Erythroblast (primary cell): ENCODE measurements around the gene SLC39A11.
"Not testable (repeated sequence)": the region's sequence is repeated elsewhere in the genome, so short reads cannot be mapped to it uniquely, and the experiment has no call there.

Source experiments
- DNase-seq, 2 experiments: peaks; one replicate each; lab custom pipeline; 2025; lab: John Stamatoyannopoulos, UW
- GATA1 ChIP-seq: IDR thresholded peaks from 2 replicates; pipeline ENCODE4 v1.6.1; 2011; ENCODE audit warnings: low read depth, mild to moderate bottlenecking, control low read depth, low read length, moderate library complexity
- POLR2A ChIP-seq: IDR thresholded peaks from 2 replicates; pipeline ENCODE4 v1.6.1; 2011; ENCODE audit warnings: mild to moderate bottlenecking, low read length

Gene SLC39A11

DNA sequence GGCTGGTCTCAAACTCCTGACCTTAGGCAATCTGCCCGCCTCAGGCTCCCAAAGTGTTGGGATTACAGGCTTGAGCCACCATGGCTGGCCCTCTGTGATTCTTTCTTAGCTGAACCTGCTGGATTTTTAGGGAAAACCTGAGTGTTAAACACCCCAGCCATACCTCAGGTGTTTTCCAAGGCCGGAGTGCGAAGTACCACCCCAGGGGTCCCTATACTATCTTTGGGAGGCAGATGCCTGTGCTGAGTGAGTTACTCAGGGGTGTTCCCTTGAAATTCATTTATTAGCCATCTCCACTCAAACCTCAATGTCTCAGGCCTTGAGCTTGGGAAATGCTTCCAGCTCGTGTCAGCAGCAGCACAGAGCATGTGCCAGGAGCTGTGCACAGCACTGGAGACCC is 432.7 kb downstream of the SLC39A11 start:
- TF ChIP-seq POLR2A (no peak), GATA1 (no peak)
- DNase-seq, result no peak

DNA sequence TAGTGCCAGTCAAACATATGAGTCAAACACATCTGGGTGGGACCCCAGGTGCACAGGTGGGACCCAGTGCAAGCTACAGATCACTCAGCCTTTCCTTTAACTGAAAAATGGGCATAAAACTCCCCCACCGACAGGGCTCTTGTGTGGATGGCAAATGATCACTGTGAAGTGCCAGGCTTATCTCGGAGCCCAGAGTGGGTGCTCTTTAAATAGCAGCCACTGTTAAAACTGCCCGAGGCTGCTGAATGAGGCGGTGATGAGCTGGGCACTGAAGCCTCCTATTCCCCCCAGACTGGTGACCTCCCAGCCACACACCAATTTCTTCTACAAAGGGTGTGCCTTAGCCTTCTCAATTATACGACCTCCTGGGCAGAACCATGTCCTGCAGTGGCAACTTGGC is 433.8 kb downstream of the SLC39A11 start:
- TF ChIP-seq POLR2A, result no peak
- DNase-seq, result no peak

DNA sequence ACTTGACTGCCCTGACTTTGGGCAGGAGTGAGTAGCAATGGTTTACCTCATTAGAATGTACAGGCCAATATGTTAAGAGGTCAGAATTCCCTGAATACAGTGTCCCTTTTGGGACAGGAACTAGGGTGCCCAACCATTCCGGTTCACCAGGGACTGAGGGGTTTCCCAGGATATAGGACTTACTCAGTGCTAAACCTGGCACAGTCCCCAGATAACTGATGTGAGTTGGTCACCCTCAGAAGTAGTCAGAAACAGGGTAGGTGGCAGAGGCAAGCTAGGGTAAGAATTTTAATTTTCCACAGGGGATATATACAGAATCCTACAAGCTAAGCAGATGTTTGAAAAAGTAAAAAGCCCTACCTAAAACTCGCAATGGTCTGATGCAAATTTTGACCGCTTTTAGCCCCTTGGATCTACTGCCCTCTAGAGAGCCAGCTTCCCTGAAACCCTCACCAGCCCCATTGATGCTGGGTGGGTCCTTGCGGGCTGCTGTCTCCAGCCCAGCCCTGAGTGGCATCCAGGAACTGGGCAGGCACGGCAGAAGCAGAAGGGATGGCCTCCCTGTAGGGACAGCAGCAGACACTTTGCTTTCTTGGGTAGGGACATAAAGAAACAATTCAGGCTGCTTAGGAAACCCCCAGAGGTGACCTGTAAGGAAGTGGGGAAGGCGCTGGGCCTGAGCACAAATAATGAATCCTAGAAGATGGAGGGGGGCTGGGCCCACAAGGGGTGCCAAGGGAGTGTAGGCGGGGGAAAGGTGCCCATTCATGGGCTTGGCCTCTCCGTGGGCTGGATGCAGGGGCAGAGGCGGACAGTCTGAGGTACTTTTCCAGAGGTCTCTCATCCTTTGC is 434.8 kb downstream of the SLC39A11 start:
- TF ChIP-seq POLR2A (no peak), GATA1 (no peak)
- no peak for DNase-seq

DNA sequence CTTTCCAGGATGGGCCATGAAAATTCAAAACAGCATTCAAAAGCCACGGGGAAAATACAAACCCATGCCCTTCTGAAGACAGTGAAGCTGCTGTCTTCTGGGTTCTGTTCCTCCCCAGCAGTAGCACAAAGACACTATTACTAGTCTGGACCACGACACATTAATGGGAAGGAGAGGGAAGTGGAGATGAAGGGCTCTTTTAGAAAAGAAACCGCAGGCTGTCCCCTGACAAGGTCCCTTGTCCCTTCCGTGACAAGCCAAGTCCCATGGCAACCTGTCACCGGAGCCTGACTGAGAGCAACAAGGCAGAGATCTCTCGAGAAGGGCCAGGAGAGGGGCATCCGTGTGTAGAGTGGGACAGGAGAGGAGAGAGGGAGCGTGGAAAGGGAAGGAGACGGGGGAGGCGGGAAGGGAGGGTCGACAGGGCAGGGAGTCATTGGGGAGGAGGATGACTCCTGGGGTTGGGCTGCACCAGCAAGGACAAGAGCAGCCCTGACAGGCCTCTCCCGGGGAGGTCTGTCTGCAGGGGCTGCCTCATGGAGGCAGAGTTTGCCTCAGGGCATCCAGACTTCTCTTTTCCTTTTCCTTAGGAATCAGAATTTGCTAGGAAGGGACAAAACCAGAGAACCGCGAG is 436.2 kb downstream of the SLC39A11 start:
- TF ChIP-seq POLR2A, result no peak
- no peak for TF ChIP-seq GATA1
- DNase-seq, result no peak

DNA sequence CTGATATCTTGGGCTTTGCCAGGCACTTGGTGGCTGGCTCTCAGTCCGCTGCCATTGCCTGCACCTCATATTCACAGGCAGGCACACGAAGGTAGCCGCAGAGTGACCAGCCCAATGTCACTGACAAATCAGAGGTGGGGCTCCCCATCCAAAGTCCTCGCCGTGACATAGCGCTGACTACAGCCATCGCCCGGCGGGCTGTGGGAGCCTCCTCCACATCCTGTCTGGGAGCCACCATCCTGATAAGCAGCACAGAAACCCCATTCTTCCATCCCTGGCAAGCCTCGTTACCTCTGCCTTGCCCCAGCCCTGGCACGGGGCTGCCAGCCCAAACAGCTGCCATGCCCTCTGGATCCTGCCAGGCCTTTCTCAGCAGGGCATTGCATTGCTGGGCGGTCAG is 437.8 kb downstream of the SLC39A11 start:
- DNase-seq, result no peak
- TF ChIP-seq POLR2A, result no peak
- no peak for TF ChIP-seq GATA1

DNA sequence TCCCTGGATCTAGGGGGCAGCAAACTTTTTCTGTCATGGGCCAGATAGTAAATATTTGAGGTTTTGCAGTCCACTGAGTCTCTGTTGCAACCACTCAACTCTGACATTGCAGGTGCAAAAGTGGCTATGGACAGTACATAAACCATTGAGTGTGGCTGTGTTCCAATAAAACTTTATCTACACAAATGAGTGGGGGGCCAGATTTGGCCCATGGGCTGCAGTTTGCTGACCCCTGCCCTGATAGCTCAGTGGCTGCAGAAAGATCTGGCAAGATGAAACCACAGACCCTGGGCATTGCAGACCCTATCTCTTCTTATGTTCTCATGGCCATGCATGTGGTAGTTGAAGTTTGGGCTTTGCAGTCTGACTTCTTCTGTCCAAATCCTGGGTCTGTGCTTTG is 440.5 kb downstream of the SLC39A11 start:
- no peak for TF ChIP-seq GATA1
- no peak for TF ChIP-seq POLR2A
- no peak for DNase-seq

DNA sequence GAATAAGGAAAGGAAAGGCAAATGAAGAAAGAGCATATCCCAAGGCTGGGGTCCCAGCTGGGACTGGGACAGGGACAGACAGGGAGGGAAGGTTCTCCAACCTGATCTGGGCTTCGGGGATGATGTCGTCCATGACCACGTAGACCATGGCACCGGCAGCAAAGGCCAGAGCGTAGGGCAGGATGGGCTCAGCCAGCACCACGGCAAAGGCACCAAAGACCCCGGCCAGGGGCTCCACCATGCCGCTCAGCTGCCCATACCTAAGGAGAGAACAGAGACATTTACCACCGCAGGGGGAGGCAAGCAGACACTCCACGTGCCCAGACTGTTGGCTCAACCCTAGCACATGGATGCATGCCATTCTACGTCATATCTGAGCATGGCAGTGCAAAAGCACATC is 443.8 kb downstream of the SLC39A11 start:
- no peak for DNase-seq
- TF ChIP-seq GATA1, result no peak
- TF ChIP-seq POLR2A, result no peak

DNA sequence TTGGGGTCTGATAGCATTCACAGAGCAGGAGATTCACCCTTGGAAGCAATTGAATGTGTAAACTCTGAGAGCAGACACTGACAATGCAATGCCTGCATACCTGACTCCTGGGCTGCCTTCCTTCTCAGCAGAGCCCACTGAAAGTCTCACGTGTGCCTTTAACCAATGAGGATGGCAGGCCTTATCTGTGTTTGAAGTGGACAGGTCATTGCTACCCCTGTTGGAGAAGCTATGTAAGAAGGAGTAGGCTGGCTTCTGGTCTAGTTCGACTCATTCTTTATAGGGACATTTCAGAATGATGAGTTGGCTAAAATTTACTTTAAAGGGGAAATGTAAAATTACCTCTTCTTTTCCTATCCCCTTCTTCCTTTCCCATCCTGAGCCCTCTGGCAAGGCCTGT is 446.3 kb downstream of the SLC39A11 start:
- no peak for TF ChIP-seq POLR2A
- TF ChIP-seq GATA1, result no peak
- DNase-seq, result no peak

DNA sequence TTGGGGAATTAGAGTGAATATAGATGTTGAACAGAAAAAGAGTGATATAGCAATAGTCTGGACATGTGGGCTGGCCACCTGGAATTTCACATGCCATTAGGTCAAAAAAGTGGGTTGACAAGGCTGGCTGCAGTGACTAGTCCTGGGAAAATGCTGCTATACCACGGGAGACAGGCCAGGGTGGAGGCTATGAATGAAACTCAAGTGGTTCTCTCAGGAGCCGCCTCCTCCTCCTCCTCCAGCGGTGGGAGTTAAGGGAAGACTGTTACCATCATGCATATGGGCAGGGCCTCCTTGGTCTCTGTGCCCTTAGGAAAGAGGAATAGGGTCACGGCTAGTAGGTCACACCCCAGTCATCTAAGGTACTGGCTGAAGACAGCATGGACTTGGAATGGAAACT is 448.0 kb downstream of the SLC39A11 start:
- TF ChIP-seq POLR2A, result no peak
- TF ChIP-seq GATA1, result no peak
- DNase-seq, result no peak

DNA sequence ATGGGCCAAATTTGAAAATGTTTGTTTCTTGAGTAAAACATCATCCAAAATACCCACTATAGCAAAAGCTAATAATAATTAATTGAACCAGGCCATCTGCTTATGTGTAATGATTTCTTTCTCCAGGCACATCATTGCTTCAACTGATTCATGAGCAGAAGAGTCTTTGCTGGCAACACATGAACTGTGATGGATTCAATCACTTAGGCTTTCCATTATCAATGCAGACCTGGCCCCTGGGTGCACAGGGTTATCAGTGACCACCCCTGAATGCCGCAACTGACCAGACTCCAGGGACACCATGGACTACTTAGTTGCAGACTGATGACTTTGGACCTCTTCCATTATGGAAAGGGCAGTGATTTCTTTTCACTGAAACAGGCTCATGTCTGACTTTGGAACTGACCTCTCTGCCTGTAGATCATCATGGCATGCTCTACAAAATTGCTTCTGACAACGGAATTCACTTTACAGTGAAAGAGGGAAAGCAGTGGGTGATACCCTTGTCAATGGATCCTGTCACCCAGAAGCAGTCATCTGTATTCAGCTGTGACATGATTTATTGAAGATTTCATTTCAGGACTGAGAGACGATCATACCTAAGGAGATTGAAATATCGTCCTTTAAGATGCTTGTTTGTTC is 448.8 kb downstream of the SLC39A11 start:
- no peak for DNase-seq
- no peak for TF ChIP-seq POLR2A
- no peak for TF ChIP-seq GATA1

DNA sequence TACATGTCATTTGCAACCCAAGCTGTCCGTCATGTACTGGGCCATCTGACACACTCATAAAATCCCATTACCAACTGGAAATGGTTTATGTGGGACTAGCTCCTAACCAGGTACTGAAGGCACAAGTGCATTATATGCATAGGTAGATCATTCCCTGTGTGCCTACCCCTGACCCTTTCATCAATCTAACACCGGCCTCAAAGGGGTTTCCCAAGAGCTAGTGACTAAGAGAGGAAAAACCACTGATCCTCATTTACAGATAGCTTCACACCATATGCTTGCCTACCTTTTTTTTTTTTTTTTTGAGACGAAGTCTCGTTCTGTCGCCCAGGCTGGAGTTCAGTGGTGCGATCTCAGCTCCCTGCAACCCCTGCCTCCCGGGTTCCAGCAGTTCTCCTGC is 449.8 kb downstream of the SLC39A11 start:
- no peak for DNase-seq

DNA sequence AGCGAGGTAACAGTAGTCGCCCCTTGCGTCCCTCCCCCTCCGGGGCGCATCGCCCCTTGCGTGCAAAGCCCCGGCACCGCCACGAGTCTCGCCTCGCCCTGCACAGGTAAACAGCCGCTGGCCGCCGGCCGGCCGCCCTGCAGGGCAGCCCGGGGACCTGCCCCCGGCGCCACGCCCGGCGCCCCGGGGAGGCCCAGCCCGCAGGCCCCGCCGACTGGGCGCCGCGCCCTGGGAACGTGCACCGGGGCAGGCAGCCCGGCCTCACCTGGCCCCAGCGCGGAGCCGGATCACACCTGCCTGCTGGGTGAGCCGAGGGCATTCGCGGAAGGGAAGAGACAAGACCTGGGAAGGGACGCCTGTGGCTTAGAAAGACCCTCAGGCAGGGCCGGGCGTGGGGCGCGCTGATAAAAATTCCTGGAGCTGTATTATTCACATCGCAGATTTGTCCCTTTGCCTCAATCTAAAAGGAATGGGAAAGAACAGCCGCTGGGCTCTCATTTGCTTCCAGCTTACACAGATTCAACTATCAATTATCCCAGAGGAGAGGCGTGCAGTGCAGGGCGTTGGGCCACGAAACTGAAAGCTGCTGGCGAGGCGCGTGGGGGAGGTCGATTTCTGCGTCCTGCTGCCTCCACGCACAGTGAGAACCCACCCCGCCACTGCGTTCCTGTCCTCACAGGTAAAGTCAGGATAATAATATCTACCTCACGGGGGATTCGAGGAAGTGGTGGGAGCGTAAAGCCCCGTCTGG is 451.9 kb downstream of the SLC39A11 start:
- no peak for DNase-seq
- no peak for TF ChIP-seq POLR2A

More for the DNA sequence above, 449.8 kb downstream of the SLC39A11 start:
- TF ChIP-seq GATA1, result no peak
- TF ChIP-seq POLR2A, result no peak

DNA sequence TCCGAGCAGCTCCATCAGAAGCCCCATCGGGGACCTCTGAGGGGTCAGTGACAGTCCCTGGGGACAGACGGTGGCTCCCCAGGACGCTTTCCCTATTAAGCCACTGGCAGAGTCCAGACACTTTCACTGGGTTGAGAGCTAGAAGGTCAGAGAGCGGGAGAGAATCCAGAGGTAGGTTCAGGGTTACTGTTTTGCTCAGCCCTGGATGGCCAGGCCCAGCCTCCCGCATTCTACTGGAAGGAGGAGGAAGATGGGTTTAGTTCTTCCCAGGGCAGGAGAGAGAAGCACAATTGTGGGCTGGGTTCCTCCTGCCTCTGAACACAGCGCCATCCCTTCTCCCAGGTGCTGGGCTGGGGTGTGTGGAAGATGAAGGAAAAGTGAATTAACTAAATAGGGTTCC is 452.8 kb downstream of the SLC39A11 start:
- TF ChIP-seq POLR2A, result no peak
- no peak for TF ChIP-seq GATA1
- DNase-seq, result no peak

DNA sequence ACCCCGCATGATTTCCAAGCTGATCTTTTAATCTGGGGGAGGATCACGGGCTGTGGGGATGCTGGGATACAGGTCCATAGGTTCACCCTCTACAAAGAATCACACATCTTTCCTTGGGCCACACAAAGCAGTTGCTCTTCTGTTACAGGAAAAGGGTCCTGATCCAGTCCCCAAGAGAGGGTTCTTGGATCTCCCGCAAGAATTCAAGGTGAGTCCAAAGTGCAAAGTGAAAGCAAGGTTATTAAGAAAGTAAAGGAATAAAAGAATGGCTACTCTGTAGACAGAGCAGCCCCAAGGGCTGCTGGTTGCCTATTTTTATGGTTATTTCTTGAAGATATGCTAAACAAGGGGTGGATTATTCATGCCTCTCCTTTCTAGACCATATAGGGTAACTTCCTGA is 453.6 kb downstream of the SLC39A11 start:
- DNase-seq, result not testable (repeated sequence)
